Type B pancreatic cell (in vitro differentiated cells): ENCODE measurements around the gene RPL27A. TPM values are rescaled to one million over a fixed set of nuclear protein-coding genes. Genes with fewer than 3 reads are reported as not detected.
A peak's percentile ranks its signal among the peaks of the same experiment; 100 is the strongest.

Source experiments
- DNase-seq: peaks from one replicate; pipeline ENCODE4 v3.0.0; 2021; ENCODE audit warnings: mixed read lengths; ENCODE audit not compliant: unreplicated experiment; ENCODE audit errors: extremely low spot score
- H3K27ac Mint-ChIP-seq: 2 replicates; pipeline ENCODE4 v1.8.0; 2021; ENCODE audit warnings: mild to moderate bottlenecking, mixed read lengths
- H3K27me3 Mint-ChIP-seq: 2 replicates; pipeline ENCODE4 v1.8.0; 2021; ENCODE audit warnings: mixed read lengths
- H3K36me3 Mint-ChIP-seq: 2 replicates; pipeline ENCODE4 v1.8.0; 2021; ENCODE audit warnings: mixed read lengths
- H3K4me1 Mint-ChIP-seq: one replicate; pipeline ENCODE4 v1.8.0; 2021; ENCODE audit warnings: mixed read lengths; ENCODE audit not compliant: unreplicated experiment
- H3K4me3 Mint-ChIP-seq: 2 replicates; pipeline ENCODE4 v1.8.0; 2021; ENCODE audit warnings: mild to moderate bottlenecking, mixed read lengths
- H3K9me3 Mint-ChIP-seq: 2 replicates; pipeline ENCODE4 v1.8.0; 2021; ENCODE audit warnings: mixed read lengths
- total RNA-seq: library from RNA; stranded (reverse); gene quantifications from 2 replicates; pipeline ENCODE4 v1.2.1, GENCODE V29; 2021; ENCODE audit warnings: low replicate concordance
- TF ChIP-seq, protein P1 (sequence below): fragments of 200-600 bp; sonication (generic); conservative IDR thresholded peaks from 2 replicates; pipeline ENCODE4 v1.5.0; 2021; ENCODE audit warnings: antibody characterized with exemption, mild to moderate bottlenecking

Gene RPL27A
- total RNA-seq, 1 donor from 2014 or later, result 877 TPM

DNA sequence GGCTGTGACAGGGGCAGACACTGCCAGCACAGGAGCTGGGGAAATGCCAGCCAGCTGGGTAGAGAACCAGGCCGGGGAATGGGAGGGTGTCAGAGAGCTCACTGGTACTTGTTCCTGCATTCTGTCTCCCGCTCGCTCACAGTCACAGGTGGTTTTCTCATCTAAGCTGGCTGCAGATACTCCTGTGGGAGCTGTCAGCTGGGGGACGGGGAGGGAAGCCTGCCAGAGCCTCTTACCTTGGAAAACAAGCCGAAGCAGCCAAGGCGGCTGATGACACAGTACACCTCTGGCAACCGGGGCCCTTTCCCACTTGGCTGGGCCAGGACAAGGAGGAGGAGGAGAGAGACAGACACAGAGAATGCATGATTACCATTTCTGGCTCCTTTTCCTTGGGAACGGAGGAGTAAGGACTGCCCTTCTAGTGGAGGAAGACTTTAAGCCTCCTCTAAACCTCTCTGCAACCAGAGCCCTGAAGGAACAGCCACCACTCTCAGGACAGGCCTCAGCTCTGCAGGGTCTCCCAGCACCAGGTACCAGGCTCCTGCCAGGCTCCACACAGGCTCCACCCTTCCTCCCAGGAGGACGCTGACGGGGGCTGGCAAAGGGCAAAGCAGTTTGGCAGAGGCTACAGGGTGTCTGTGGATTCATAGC is 25.1 kb downstream of the RPL27A start:
- Mint-ChIP-seq H3K36me3 (peaks cover 20% of the 10 kb centered on the region), H3K27me3 (no peaks in the 10 kb centered on the region), H3K4me1 (no peaks in the 10 kb centered on the region), H3K9me3 (no peaks in the 10 kb centered on the region), H3K4me3 (no peak overlapping the region), H3K27ac (no peak overlapping the region)
- DNase-seq, result no peak
- TF ChIP-seq, protein P1, sequence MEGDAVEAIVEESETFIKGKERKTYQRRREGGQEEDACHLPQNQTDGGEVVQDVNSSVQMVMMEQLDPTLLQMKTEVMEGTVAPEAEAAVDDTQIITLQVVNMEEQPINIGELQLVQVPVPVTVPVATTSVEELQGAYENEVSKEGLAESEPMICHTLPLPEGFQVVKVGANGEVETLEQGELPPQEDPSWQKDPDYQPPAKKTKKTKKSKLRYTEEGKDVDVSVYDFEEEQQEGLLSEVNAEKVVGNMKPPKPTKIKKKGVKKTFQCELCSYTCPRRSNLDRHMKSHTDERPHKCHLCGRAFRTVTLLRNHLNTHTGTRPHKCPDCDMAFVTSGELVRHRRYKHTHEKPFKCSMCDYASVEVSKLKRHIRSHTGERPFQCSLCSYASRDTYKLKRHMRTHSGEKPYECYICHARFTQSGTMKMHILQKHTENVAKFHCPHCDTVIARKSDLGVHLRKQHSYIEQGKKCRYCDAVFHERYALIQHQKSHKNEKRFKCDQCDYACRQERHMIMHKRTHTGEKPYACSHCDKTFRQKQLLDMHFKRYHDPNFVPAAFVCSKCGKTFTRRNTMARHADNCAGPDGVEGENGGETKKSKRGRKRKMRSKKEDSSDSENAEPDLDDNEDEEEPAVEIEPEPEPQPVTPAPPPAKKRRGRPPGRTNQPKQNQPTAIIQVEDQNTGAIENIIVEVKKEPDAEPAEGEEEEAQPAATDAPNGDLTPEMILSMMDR, result no peak

DNA sequence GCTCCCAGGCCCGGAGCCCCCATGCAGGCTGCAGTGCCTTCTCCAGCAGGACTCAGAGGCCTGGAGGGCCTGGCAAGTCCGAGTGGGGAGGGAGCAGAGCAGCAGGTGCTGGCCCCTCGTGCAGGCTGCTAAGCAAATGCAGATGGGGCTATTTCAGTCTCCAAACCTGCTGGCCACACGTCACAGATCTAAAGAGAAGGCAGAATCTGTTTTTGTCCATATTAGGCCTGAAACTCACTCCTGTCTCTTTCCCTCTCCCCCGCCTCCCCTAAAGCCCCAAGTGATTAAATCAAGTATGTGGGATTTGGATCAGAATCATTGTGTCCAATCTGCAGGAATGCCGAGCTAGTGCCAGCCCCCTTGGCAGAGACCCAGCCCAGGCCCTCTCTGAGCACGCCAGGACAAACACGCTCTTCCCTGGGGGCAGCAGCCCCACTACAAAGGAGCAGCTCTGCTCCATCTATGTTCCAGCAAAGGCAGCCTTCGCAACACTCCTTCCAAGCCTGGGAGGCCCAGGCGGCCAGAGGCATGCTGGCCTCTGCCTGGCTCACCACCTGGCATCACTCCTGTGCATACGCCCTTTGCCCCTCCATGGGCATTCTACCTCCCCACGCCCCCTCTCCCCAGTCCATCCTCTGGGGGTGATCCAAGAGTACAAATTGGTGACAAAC is 26.5 kb downstream of the RPL27A start:
- Mint-ChIP-seq H3K27me3 (no peaks in the 10 kb centered on the region), H3K4me1 (no peaks in the 10 kb centered on the region), H3K27ac (no peak overlapping the region), H3K9me3 (no peaks in the 10 kb centered on the region), H3K4me3 (no peak overlapping the region), H3K36me3 (peaks cover 25% of the 10 kb centered on the region)
- TF ChIP-seq, protein P1, result no peak
- DNase-seq, result no peak

DNA sequence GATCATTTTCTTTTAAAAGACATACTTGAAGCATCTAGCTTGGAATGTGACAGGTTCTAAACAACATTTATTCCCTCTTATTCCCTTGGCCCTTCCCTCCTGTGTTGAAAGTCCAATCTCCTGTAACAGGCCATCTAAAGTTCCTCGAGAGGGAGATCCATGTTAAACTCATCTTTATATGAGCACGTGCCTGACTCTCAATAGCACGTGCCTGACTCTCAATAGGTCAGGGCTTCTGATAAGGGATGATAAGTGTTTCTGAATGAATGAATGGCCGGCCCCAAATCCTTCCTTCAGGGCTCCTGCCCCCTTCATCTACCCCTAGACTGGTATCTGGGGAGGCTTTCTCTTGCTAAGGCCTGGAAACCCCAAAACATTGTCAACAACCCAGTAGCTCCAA is 27.2 kb downstream of the RPL27A start:
- H3K27ac Mint-ChIP-seq, result no peak overlapping the region
- peaks cover 29% of the 10 kb centered on the region for H3K36me3 Mint-ChIP-seq
- no peak for DNase-seq
- no peaks in the 10 kb centered on the region for H3K27me3 Mint-ChIP-seq
- TF ChIP-seq, protein P1, result no peak
- H3K4me1 Mint-ChIP-seq, result no peaks in the 10 kb centered on the region
- H3K9me3 Mint-ChIP-seq, result no peaks in the 10 kb centered on the region
- no peak overlapping the region for H3K4me3 Mint-ChIP-seq

DNA sequence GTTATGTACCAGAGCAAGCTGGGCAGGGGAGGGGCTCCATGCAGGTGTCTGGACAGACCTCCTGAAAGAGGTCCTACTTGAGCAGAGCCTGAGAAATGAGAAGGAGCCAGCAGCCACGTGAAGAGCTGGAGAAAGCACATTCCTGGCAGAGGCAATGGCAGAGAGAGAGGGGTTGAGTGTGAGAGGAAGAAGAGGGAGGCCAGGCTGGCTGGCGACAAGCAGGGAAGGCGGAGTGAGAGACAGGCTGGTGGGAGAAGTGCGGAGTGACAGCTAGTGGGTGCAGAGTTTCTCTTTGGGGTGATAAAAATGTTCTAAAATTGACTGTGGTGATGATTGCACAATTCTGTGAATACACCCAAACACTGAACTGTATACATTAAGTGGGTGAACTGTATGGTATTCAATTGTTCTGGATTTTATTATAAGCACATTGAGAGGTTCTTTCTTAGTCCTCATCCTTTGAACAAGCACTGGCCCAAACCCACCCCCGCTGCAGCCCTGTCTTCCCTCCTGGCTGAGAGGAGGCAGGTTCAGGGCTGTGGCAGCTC is 29.4 kb downstream of the RPL27A start:
- no peaks in the 10 kb centered on the region for H3K27me3 Mint-ChIP-seq
- no peak for DNase-seq
- no peaks in the 10 kb centered on the region for H3K9me3 Mint-ChIP-seq
- peaks cover under 1% of the 10 kb centered on the region for H3K4me1 Mint-ChIP-seq
- H3K4me3 Mint-ChIP-seq, result no peak overlapping the region
- H3K36me3 Mint-ChIP-seq, result peaks cover 19% of the 10 kb centered on the region
- TF ChIP-seq, protein P1, result no peak
- peak overlapping the region; percentile 27 for H3K27ac Mint-ChIP-seq

DNA sequence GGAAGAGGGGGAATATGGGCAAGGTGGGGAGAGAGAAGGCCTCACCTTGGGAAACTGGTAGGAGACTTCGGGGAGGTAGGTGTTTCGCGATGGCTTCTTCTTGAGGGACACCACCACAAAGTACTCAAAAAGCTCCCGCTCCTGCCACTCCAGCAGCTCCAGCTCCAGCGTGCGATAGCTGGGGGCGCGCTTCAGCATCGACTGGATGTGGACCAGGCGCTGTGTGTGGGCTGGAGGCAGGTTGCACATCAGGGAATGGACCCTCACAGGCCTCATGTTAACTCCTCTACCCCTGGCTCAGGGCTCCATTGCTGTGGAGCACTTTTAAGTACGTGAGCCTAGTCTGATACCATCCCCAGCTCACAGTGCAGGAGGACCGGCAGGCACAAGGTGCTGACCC is 29.9 kb downstream of the RPL27A start:
- H3K4me1 Mint-ChIP-seq, result peaks cover 5% of the 10 kb centered on the region
- H3K27me3 Mint-ChIP-seq, result no peaks in the 10 kb centered on the region
- H3K27ac Mint-ChIP-seq, result no peak overlapping the region
- no peak for DNase-seq
- peaks cover 22% of the 10 kb centered on the region for H3K36me3 Mint-ChIP-seq
- H3K9me3 Mint-ChIP-seq, result no peaks in the 10 kb centered on the region
- TF ChIP-seq, protein P1, result no peak
- no peak overlapping the region for H3K4me3 Mint-ChIP-seq
